KBM-7 (cell line): ENCODE measurements around the gene WDR87.
"Not testable (repeated sequence)": the region's sequence is repeated elsewhere in the genome, so short reads cannot be mapped to it uniquely, and the experiment has no call there.

Source experiments
- DNase-seq: peaks from one replicate; pipeline ENCODE4 v3.0.0-alpha.2; 2015
- in situ Hi-C: fragments of 300-500 bp; cut with MboI; formaldehyde crosslinking; loops from 2 replicates; pipeline ENCODE4 v1.14.3; 2020; ENCODE audit warnings: low sequenced_read_pairs, low pct_unique_long_range_greater_than_20kb, mixed read lengths

WDR87 gene

GRCh38 chr19:37932985-37933936, 26.9 kb upstream of the WDR87 start:
- DNase-seq, result peak; percentile 18

GRCh38 chr19:37931881-37932655, 25.7 kb upstream of the WDR87 start:
- in situ Hi-C loops, result no loop called here
- peak; percentile 84 for DNase-seq

More at GRCh38 chr19:37932985-37933936, 26.9 kb upstream of the WDR87 start:
- in situ Hi-C loops, result no loop called here

- no peak for DNase-seq
- in situ Hi-C loops, result no loop called here
These were observed 24.0 kb upstream of the WDR87 start for GRCh38 chr19:37930416-37930815.

GRCh38 chr19:37929355-37929923, 23.0 kb upstream of the WDR87 start:
- in situ Hi-C loops, result no loop called here
- no peak for DNase-seq

GRCh38 chr19:37928527-37929286, 22.3 kb upstream of the WDR87 start:
- peak; percentile 77 for DNase-seq
- in situ Hi-C loops, result no loop called here

- DNase-seq, result no peak
- in situ Hi-C loops, result no loop called here
These were observed 20.3 kb upstream of the WDR87 start for GRCh38 chr19:37926711-37927110.

GRCh38 chr19:37926255-37926654, 19.9 kb upstream of the WDR87 start:
- DNase-seq, result no peak
- in situ Hi-C loops, result no loop called here

GRCh38 chr19:37925212-37925611, 18.8 kb upstream of the WDR87 start:
- in situ Hi-C loops, result no loop called here
- DNase-seq, result no peak

- DNase-seq, in situ Hi-C loops: not testable (repeated sequence)
These were observed 18.2 kb upstream of the WDR87 start for GRCh38 chr19:37924573-37924972.

- in situ Hi-C loops, result no loop called here
- no peak for DNase-seq
These were observed 14.4 kb upstream of the WDR87 start for GRCh38 chr19:37920591-37921450.

GRCh38 chr19:37914908-37915307, 8.5 kb upstream of the WDR87 start:
- in situ Hi-C loops, result no loop called here
- peak; percentile 79 for DNase-seq

- no peak for DNase-seq
- in situ Hi-C loops, result no loop called here
These were observed 3.3 kb upstream of the WDR87 start for GRCh38 chr19:37909661-37910199.

- in situ Hi-C loops, result no loop called here
- no peak for DNase-seq
These were observed 1.5 kb upstream of the WDR87 start for GRCh38 chr19:37907735-37908455.

- in situ Hi-C loops, result no loop called here
- DNase-seq, result peak; percentile 97
These were observed 708 bp upstream of the WDR87 start, which contains the start of gene SIPA1L3 for GRCh38 chr19:37906869-37907734. SIPA1L3 (plus strand) TSS chr19:37907208; CDS start chr19:38081566, 174,358 bp downstream.

- DNase-seq, result no peak
- in situ Hi-C loops, result no loop called here
These were observed 3.3 kb downstream of the WDR87 start for GRCh38 chr19:37903096-37903495.

- peak; percentile 81 for DNase-seq
- in situ Hi-C loops, result no loop called here
These were observed 3.7 kb downstream of the WDR87 start for GRCh38 chr19:37902668-37903067.
